Measurements from ENCODE around the gene SMIM5.

DNA sequence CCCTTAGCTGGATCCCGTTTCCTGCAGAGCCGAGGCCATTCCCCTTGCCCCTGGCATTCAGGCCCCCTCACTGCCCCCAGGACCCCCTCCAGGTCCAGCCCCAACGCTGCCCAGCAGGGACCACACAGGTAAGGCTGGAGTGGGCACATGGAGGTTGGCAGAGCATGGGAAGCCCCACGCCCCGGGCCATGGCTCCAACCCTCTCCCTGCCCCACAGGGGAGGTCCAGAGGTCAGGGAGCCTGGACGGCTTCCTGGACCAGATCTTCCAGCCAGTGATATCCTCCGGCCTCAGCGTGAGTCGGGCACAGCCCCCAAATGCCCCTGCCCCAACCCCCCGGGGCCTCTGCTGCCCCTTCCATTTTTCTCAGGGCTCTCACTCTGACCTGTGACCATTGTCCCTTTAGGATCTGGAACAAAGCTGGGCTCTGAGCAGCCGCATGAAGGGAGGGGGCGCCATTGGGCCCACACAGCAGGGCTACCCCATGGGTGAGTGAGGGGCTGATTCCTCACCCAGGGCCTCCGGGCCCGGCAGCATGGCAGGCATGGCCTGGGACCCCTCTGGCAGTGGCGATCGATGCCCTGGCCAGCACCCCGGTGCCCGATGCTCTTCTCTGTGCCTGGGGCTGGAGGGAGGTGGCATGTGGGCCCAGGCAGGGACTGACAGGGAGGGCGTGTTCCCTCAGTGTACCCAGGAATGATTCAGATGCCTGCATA, 18.5 kb upstream of the SMIM5 start:
- TF ChIP-seq, protein P1, sequence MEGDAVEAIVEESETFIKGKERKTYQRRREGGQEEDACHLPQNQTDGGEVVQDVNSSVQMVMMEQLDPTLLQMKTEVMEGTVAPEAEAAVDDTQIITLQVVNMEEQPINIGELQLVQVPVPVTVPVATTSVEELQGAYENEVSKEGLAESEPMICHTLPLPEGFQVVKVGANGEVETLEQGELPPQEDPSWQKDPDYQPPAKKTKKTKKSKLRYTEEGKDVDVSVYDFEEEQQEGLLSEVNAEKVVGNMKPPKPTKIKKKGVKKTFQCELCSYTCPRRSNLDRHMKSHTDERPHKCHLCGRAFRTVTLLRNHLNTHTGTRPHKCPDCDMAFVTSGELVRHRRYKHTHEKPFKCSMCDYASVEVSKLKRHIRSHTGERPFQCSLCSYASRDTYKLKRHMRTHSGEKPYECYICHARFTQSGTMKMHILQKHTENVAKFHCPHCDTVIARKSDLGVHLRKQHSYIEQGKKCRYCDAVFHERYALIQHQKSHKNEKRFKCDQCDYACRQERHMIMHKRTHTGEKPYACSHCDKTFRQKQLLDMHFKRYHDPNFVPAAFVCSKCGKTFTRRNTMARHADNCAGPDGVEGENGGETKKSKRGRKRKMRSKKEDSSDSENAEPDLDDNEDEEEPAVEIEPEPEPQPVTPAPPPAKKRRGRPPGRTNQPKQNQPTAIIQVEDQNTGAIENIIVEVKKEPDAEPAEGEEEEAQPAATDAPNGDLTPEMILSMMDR (IDR thresholded peaks at IDR 0.05; ENCODE audit: low read depth, low read length) = no peak
- no peak for TF ChIP-seq EZH2phosphoT487 (IDR thresholded peaks at IDR 0.05; ENCODE audit: low read depth)
